Skeletal muscle satellite cell (primary cell): Measurements from ENCODE around the gene UNC5B.

Experiments used
- H3K27me3 ChIP-seq: 2 replicates; pipeline ENCODE4 v1.7.0; 2013; ENCODE audit warnings: low read length; ENCODE audit not compliant: control insufficient read depth, insufficient read depth
- H3K36me3 ChIP-seq: 2 replicates; pipeline ENCODE4 v1.7.0; 2013; ENCODE audit warnings: mild to moderate bottlenecking, control low read depth, low read length; ENCODE audit not compliant: insufficient read depth
- H3K4me1 ChIP-seq: 2 replicates; pipeline ENCODE4 v1.7.0; 2013; ENCODE audit warnings: low read length; ENCODE audit not compliant: control insufficient read depth, insufficient read depth
- H3K4me2 ChIP-seq: 2 replicates; pipeline ENCODE4 v1.7.0; 2013; ENCODE audit warnings: mild to moderate bottlenecking, low read length
- H3K4me3 ChIP-seq: 2 replicates; pipeline ENCODE4 v1.7.0; 2013; ENCODE audit warnings: low read length
- H3K9ac ChIP-seq: 2 replicates; pipeline ENCODE4 v1.7.0; 2013; ENCODE audit warnings: mild to moderate bottlenecking, low read depth, low read length, moderate library complexity
- H3K9me3 ChIP-seq: replicated peaks from 2 replicates; pipeline ENCODE4 v1.7.0; 2013; ENCODE audit warnings: mild to moderate bottlenecking, control low read depth, low read length

UNC5B gene

DNA sequence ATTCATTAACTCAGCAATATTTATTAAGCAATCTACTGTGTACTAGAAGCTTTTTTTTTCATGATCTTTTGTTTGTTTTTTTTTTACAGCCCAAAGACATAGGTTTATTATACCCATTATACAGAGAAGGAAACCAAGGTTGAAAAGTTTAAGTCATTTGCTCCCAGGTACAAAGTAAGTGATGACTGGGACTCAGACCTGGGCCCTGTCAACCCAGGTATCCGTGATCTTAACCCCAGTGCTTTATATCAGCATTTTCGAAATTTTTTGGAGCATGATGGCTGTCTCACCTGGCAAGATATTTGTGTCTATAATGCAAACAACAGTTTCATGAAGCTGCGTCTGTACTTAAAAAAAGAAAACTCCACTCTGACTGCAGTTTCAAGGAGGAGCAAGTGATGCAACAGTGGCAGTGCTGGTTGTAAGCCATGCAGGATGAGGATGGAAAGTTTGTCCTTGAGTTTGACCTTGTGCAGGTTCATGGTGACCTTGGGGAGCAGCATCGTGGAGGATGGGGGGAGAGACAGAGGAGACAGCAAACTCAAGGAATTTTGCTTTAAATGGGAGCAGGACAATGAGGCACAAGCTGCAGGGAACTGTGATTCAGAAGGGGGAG, 118.5 kb downstream of the UNC5B start:
- H3K4me3 ChIP-seq, result no peak overlapping the region
- H3K4me2 ChIP-seq, result no peak overlapping the region
- H3K9ac ChIP-seq, result no peak overlapping the region
- no peaks in the 10 kb centered on the region for H3K9me3 ChIP-seq
- H3K36me3 ChIP-seq, result no peaks in the 10 kb centered on the region
- no peaks in the 10 kb centered on the region for H3K27me3 ChIP-seq
- no peaks in the 10 kb centered on the region for H3K4me1 ChIP-seq

GRCh38 chr10:71331736-71332135, 119.4 kb downstream of the UNC5B start:
- no peaks in the 10 kb centered on the region for H3K9me3 ChIP-seq
- H3K9ac ChIP-seq, result no peak overlapping the region
- no peaks in the 10 kb centered on the region for H3K36me3 ChIP-seq
- H3K4me2 ChIP-seq, result no peak overlapping the region
- H3K27me3 ChIP-seq, result no peaks in the 10 kb centered on the region
- H3K4me3 ChIP-seq, result no peak overlapping the region
- H3K4me1 ChIP-seq, result no peaks in the 10 kb centered on the region

GRCh38 chr10:71332466-71332865, 120.1 kb downstream of the UNC5B start:
- Histone ChIP-seq H3K9ac (no peak overlapping the region), H3K36me3 (no peaks in the 10 kb centered on the region), H3K4me2 (no peak overlapping the region), H3K4me3 (no peak overlapping the region), H3K27me3 (no peaks in the 10 kb centered on the region), H3K4me1 (no peaks in the 10 kb centered on the region), H3K9me3 (no peaks in the 10 kb centered on the region)

DNA sequence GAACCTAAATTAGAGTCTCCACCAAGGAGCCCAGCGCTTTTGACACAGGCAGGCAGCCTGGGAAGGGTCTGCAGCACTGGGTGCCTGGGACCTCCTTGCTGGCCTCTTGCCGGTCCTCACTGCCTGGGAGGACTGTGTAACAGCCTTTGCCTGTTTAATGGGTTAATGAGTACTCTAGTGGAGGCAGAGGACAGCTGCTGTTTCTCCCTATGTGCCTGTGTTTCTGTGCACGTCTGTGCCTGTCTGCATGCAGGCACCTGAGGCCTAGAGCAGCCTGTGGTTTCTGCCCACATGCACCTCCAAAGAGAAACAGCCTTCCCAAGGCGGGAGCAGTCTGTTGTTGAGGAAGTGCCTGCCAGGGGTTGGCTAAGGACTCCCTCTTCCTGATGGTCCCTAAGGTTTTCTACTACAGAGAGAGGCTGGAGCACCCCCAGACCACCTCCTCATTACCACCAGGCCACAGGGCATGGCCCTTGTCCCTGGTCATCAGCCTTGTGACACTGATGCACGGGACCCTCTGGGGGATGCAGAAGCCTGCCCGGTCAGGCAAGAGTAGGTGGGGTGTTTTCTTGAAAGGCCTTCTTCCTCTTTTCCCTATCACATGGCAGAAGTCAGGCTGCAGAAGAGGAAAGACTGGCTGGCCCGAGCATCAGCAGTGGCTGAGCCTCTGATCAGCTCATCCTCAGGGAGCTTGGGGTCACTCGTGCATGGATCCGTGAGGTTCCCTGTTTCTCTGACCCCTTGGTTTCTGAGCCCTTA, 120.9 kb downstream of the UNC5B start:
- no peak overlapping the region for H3K4me2 ChIP-seq
- no peaks in the 10 kb centered on the region for H3K4me1 ChIP-seq

GRCh38 chr10:71334221-71334791, 121.9 kb downstream of the UNC5B start:
- H3K9me3 ChIP-seq, result no peaks in the 10 kb centered on the region
- no peaks in the 10 kb centered on the region for H3K4me1 ChIP-seq
- H3K4me2 ChIP-seq, result no peak overlapping the region
- no peak overlapping the region for H3K4me3 ChIP-seq
- H3K9ac ChIP-seq, result no peak overlapping the region
- H3K27me3 ChIP-seq, result no peaks in the 10 kb centered on the region
- no peaks in the 10 kb centered on the region for H3K36me3 ChIP-seq

More for the DNA sequence above, 120.9 kb downstream of the UNC5B start:
- no peak overlapping the region for H3K4me3 ChIP-seq
- no peak overlapping the region for H3K9ac ChIP-seq
- no peaks in the 10 kb centered on the region for H3K9me3 ChIP-seq
- H3K36me3 ChIP-seq, result no peaks in the 10 kb centered on the region
- no peaks in the 10 kb centered on the region for H3K27me3 ChIP-seq

DNA sequence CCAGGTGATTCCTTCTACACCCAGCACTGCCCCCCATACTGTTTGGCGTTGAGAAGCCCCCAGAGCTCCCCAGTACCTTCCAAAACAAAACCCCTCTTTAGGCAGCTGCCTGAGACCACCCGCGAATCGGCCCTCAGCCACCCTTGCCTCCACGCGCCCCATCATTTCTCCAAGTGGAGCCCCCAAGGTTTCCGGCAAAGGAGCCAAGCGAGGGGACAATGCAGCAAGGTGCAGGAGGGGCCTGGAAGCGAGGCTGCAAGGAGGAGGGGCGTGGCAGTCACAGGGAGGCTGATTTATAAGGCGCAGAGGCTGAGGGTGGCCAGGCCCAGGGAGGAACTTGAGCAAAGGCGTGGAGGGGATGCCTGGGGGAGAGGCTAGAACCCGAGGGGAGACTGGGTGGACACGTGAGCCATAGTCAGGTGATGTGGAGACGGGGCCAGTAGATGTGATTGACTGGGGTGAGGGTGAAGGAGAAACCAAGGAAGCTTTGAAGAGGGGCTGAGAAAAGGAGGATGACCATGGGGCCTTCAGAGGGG, 122.9 kb downstream of the UNC5B start:
- Histone ChIP-seq H3K36me3 (no peaks in the 10 kb centered on the region), H3K4me2 (no peak overlapping the region), H3K9ac (no peak overlapping the region), H3K4me1 (no peaks in the 10 kb centered on the region), H3K27me3 (no peaks in the 10 kb centered on the region), H3K9me3 (no peaks in the 10 kb centered on the region), H3K4me3 (no peak overlapping the region)

DNA sequence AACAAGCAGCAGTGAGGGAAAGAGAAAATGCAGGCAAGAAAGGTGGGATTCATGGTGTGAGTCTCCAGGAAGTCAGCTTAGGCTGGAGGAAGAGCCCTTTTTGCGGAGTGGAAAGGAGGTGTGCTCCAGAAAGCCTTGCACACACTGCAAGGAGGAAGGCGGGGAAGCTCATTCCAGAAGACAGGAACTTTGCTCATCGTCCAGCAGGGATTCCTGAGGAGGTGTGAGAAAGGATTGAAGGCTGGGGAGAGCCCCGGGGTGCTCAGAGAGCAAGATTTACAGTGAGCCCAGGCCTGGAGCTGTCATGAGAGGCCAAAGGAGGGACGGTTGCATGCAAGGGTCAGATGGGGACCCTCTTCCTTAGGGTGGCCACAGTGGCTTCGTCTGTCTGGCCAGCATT, 124.3 kb downstream of the UNC5B start:
- Histone ChIP-seq H3K4me2 (no peak overlapping the region), H3K9me3 (no peaks in the 10 kb centered on the region), H3K9ac (no peak overlapping the region), H3K4me1 (no peaks in the 10 kb centered on the region), H3K27me3 (no peaks in the 10 kb centered on the region), H3K4me3 (no peak overlapping the region), H3K36me3 (no peaks in the 10 kb centered on the region)

GRCh38 chr10:71337219-71337701, 124.9 kb downstream of the UNC5B start:
- H3K4me1 ChIP-seq, result no peaks in the 10 kb centered on the region
- H3K9me3 ChIP-seq, result no peaks in the 10 kb centered on the region
- no peak overlapping the region for H3K9ac ChIP-seq
- H3K4me3 ChIP-seq, result no peak overlapping the region
- H3K27me3 ChIP-seq, result no peaks in the 10 kb centered on the region
- H3K36me3 ChIP-seq, result no peaks in the 10 kb centered on the region
- H3K4me2 ChIP-seq, result no peak overlapping the region

DNA sequence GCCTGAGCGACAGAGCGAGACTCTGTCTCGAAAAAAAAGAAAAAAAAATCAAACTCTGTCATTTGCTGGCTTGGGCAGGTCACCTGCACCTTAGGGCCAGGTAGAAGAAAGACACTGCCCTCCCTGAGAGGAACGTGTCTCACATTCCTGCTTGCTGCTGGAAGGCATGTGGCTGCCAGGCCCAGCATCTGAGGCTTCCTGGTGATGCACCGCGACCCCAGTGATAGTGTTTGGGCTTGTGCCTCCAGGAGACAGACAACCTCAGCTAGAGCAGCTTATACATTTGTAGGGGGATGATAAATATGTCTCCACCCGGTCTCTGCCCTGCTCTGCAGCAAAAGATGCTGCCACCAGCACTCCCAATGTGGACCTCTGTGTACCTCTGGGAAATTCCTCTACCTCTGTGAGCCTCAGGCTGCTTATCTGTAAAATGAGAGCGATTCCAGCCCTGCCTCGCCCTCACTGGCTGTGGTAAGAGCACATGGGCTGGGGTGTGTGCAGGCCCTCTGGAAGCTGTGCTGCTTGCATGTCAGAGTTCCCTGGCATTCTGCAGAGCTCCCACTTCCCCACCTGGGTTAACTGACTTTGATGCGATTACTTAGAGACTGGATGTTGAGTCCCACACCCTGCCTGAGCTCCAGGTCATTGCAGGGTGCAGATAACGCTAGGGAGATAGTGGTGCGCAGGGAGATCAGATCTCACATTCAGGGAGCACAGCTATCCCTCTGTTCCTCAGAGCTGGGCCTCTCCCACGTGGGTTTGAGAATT, 126.5 kb downstream of the UNC5B start:
- Histone ChIP-seq H3K4me3 (no peak overlapping the region), H3K4me1 (no peaks in the 10 kb centered on the region), H3K9me3 (no peaks in the 10 kb centered on the region), H3K27me3 (no peaks in the 10 kb centered on the region), H3K9ac (no peak overlapping the region), H3K36me3 (no peaks in the 10 kb centered on the region), H3K4me2 (no peak overlapping the region)

DNA sequence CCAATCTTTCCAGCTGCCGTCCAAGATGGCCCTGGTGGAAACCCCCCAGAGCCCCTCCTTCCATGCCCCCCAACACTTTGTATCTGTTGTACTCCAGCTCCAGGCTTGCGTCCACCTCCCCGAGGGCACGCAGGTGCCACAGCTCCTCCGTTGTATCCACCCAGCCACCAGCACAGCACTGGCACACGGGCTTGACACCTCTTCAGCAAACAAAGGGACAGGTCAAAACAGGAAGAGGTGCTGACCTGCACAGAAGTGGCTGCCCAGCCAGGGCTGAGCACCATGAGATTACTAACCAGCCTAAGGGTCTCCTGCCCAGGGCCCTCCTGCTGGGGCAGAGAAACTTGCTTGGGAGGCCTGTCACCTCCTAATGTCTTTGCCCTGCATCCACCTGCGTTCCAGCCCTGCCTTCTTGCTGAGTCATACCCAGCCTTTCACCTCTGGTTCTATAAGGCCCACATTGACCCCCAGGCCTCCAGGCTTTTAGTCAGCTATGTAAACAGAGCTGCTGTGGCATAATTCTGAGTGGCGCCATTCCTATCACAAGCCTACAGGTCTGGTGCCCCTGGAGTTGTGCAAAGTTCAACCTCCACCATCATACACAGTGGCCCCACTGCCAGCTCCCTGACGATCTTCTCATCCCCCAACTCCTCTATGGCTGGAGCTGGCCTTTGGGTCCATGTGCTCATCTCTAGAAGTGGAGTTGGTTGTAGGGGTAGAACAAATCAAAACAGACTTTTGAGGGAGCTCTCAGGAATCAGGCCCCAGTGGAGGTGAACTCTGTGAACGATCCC, 127.6 kb downstream of the UNC5B start:
- no peaks in the 10 kb centered on the region for H3K36me3 ChIP-seq
- H3K9ac ChIP-seq, result no peak overlapping the region
- no peaks in the 10 kb centered on the region for H3K9me3 ChIP-seq
- no peak overlapping the region for H3K4me2 ChIP-seq
- H3K4me3 ChIP-seq, result no peak overlapping the region
- H3K4me1 ChIP-seq, result no peaks in the 10 kb centered on the region
- H3K27me3 ChIP-seq, result no peaks in the 10 kb centered on the region
